Motor neuron (in vitro differentiated cells): ENCODE data around the gene RTF1. TPM values are rescaled to one million over a fixed set of nuclear protein-coding genes. Genes with fewer than 3 reads are reported as not detected.

Experiments
- ATAC-seq, 8 experiments: fragments of 200-7000 bp; cut with Tn5 transposase; replicated peaks in 6 of 8; 2 replicates each; pipeline ENCODE4 v1.8.0; 2021; ENCODE audit warnings: mild to moderate bottlenecking in 8 of 8, moderate library complexity in 8 of 8
- H3K27ac ChIP-seq, 2 donors: fragments of 250-450 bp; sonication (Bioruptor Pico); 2 replicates each; pipeline ENCODE4 v1.9.0; 2021; ENCODE audit warnings: antibody characterized with exemption in 2 of 2, mild to moderate bottlenecking in 2 of 2, moderate library complexity in 1 of 2
- H3K4me1 ChIP-seq, 2 donors: fragments of 250-450 bp; sonication (Bioruptor Pico); replicated peaks in 1 of 2; 2 replicates each; pipeline ENCODE4 v1.6.1; 2021; ENCODE audit warnings: antibody characterized with exemption in 2 of 2, mild to moderate bottlenecking in 2 of 2, moderate library complexity in 1 of 2
- H3K4me3 ChIP-seq, 5 donors: fragments of 250-450 bp; sonication (Bioruptor Pico); 2 replicates each; pipeline ENCODE4 v1.9.0; 2021; ENCODE audit warnings: antibody characterized with exemption in 5 of 5, mild to moderate bottlenecking in 5 of 5, moderate library complexity in 4 of 5
- WGBS, 10 experiments: fragments of 450-650 bp; shearing (Covaris generic); methylation state at CpG; one replicate each; pipeline ENCODE4 v1.0.0; 2022; 5-methylcytosine and 5-hydroxymethylcytosine counted together
- in situ Hi-C, 9 experiments: fragments of 400-800 bp; cut with MboI; loops; one replicate each; pipeline ENCODE4 v1.15.0; 2021; ENCODE audit warnings: low sequenced_read_pairs in 9 of 9, low pct_unique_long_range_greater_than_20kb in 2 of 9; ENCODE audit not compliant: unreplicated experiment in 9 of 9
- total RNA-seq, 8 experiments: library from RNA; unstranded; fragments of 300-600 nt; gene quantifications; 2 replicates each; pipeline versions ENCODE4 v1.2.3 to v1.2.4, GENCODE V29; 2022

The RTF1 gene
- total RNA-seq, 8 experiments from 2014 or later = 24.0 to 44.8 (median 35.9) TPM

DNA sequence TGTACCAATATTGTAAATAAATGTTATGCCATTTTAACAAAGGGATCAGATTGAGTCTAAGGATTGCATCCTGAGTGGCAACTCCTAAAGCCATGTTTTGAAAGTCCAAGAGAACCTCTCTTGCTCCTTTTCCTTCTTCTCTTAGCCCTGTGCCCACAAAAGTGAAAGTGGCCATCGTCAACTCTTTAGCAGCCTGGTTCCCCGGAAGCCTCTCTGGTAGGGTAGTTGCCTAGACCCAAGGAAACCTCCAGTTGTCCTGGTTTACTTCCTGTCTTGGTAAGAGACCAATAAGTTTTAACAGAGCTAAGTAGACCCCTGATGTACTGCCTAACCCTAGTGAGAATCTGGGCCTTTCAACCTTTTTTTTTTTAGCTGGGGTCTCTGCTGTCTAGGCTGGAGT lies 66.6 kb downstream of the RTF1 start:
- Histone ChIP-seq H3K4me1 (no peaks in the 10 kb centered on the region), H3K27ac (no peak overlapping the region), H3K4me3 (no peak overlapping the region)
- WGBS, 10 experiments = 60 to 100% (median 95%) methylated on average over 1 to 2 of the region's 2 CpGs; no CpG with 5 or more reads in 4 of the 10 experiments
- no peak for ATAC-seq
- in situ Hi-C loops = no loop called here

DNA sequence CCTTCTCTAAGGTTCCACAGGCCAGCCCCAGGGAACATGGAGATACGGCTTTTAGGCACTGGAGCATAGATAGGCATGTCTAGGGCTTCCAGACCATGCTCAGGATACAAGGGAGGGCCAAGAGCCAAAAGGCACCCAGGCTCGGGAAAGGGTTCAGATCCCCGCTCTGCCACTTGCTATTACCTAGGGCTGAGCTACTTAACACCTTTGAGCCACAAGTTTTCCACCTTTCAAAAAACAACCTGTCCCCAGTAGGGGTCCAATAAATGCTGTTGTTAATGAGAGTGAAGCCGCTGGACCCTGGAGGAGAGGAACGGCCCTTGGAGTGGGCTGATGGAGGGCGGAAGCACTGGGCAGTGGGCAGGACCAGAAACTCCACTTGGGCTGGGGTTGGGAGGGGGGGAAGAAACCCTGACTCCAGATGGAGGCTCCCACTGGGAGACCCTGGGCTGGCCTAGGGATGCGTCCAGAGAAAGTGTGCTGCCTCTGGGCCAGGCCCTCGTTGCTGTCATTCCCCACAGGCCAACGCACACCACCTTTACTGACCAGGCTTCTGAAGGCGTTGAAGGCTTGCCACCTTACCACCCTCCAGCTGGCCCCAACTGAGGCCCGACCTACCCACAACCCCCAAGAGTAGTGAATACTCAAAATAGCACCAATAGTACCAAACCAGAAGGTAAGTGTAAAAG lies 68.2 kb downstream of the RTF1 start:
- in situ Hi-C loops = no loop called here
- no peaks in the 10 kb centered on the region for H3K4me1 ChIP-seq
- no peak for ATAC-seq
- no peak overlapping the region for H3K4me3 ChIP-seq
- WGBS, 10 experiments = 20 to 100% (median 90%) methylated on average over 1 to 4 of the region's 11 CpGs; no CpG with 5 or more reads in 2 of the 10 experiments
- H3K27ac ChIP-seq = no peak overlapping the region

DNA sequence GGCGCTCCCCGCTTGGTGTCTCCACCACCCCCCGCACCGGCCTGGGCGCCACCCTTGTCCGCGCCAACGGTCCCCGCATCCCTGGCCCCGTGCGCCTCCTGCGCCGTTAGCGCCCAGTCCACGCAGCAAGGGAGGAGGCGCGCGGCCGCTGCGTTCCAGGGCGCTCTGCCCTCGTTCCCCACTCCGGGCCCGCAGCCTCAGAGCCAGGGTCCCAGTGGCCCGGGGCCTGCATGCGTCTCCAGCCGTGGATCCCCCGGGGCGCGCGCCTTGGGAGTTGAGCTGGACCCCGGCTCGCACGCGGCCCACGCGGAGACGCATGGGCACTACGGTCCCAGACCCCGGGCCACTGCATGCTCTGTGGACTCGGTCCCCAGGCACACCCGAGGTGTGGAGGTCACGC lies 69.4 kb downstream of the RTF1 start:
- Histone ChIP-seq H3K27ac (no peak overlapping the region), H3K4me3 (no peak overlapping the region), H3K4me1 (no peaks in the 10 kb centered on the region)
- 80 to 94% (median 90%) methylated on average over 2 to 9 of the region's 43 CpGs; no CpG with 5 or more reads in 7 of the 10 experiments for WGBS, 10 experiments
- in situ Hi-C loops = no loop called here
- peak in 1 of 8 experiments; percentile 4 for ATAC-seq

DNA sequence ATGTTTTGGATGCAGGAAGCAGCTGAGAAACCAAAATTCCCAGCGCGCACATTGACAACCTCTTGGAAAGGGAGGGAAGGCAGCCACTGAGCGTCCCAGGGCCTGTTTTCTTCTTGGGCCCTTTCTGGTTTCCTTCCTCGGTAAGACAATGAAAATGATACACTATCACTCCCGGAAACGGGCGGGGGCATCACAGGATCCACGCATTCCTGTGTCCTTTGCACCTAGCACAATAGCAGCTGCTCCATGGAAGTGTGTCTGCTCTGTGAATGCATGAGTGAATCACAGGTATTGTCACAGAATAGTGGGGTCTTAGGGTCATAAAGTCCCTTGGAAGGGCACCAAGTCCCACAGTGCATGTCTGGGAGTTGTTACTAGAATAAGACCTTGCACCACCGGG lies 70.5 kb downstream of the RTF1 start:
- Histone ChIP-seq H3K4me1 (peaks cover 0 to 1% of the 10 kb centered on the region in 2 donors), H3K27ac (no peak overlapping the region), H3K4me3 (no peak overlapping the region)
- WGBS, 10 experiments = 68 to 100% (median 82%) methylated on average over 1 to 5 of the region's 9 CpGs; no CpG with 5 or more reads in 4 of the 10 experiments
- no peak for ATAC-seq
- in situ Hi-C loops = no loop called here

DNA sequence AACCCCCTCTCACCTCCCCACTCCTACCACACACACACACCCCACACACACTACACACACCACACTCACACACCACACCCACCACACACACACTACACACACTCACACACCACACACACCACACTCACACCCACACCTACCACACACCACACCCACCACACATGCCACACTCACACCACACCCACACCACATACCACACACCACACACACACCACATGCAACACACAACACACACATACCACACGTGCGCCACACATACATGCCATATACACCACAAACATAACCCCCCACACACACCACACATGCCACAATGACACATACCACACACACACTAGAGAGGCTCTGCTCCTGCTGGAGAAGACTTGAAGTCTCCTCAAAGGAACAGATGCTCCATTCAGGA lies 70.9 kb downstream of the RTF1 start:
- WGBS, 10 experiments = 75 to 100% (median 96%) methylated on average over 1 to 2 of the region's 2 CpGs; no CpG with 5 or more reads in 6 of the 10 experiments
- H3K27ac ChIP-seq = no peak overlapping the region
- in situ Hi-C loops = no loop called here
- no peak overlapping the region for H3K4me3 ChIP-seq
- no peak for ATAC-seq
- peaks cover 4% of the 10 kb centered on the region in 2 donors for H3K4me1 ChIP-seq

DNA sequence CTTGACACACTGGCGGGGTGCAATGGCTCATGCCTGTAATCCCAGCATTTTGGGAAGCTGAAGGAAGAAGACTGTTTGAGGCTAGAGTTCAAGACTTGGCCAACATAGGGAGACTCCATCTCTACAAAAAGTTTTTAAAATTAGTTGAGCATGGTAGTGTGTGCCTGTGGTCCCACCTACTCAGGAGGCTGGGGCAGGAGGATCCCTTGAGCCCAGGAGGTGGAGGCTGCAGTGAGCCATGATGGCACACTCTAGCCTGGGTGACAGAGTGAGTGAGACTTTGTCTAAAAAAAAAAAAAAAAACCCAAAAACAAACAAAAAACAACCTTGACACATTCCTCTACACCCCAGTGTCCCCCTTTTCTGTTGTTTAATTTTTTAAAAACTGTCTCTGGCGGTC lies 72.7 kb downstream of the RTF1 start:
- H3K4me1 ChIP-seq = peaks cover 4 to 5% of the 10 kb centered on the region in 2 donors
- WGBS, 10 experiments = 71 to 100% (median 97%) methylated on average over 1 to 2 of the region's 2 CpGs; no CpG with 5 or more reads in 4 of the 10 experiments

DNA sequence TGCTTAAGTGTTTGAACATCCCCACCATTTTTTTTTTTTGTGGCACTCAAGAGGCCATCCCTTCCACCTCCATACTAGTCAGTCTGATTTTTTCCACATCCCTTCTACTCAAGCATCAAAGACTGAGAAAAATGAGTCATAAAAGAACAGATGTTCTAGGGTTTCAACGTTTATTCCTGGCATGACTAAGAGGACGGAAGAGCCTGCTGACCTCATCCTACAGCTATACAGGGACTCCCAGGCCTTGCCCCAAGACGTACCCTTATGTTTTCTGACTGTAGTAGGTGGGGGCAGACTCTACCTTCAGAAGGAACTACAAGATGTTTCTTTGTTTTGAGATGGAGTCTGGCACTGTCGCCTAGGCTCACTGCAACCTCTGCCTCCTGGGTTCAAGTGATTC lies 73.5 kb downstream of the RTF1 start:
- no peak overlapping the region for H3K27ac ChIP-seq
- H3K4me1 ChIP-seq = peaks cover 5 to 7% of the 10 kb centered on the region in 2 donors
- peak in 6 of 8 experiments; percentile 10 to 48 (median 36) for ATAC-seq
- in situ Hi-C loops = no loop called here
- 0 to 100% (median 43%) methylated on average over 1 to 4 of the region's 4 CpGs; no CpG with 5 or more reads in 1 of the 10 experiments for WGBS, 10 experiments
- H3K4me3 ChIP-seq = no peak overlapping the region

More for the DNA sequence above, 72.7 kb downstream of the RTF1 start:
- no peak for ATAC-seq
- no peak overlapping the region for H3K4me3 ChIP-seq
- in situ Hi-C loops = no loop called here
- no peak overlapping the region for H3K27ac ChIP-seq

DNA sequence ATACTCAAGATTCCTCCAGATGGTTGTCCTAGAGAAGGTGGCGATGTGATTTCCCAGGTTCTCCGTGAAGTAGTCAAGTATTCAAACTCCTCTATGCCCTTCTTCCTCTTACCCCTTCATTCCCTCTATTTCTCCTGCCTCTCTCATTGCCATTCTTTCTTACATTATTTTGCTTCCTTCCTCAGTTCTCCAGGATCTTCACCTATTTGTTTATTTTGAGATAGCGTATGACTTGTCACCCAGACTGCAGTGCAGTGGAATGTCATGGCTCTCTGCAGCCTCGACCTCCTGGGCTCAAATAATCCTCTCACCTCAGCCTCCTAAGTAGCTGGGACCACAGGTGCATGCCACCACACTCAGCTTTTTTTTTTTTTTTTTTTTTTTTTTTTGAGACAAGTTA lies 75.0 kb downstream of the RTF1 start:
- ATAC-seq = no peak
- 73 to 100% (median 84%) methylated on average over 1 to 4 of the region's 4 CpGs; no CpG with 5 or more reads in 2 of the 10 experiments for whole genome bisulfite sequencing, 10 experiments
- Histone ChIP-seq H3K4me3 (no peak overlapping the region), H3K27ac (no peak overlapping the region), H3K4me1 (peaks cover 5 to 13% of the 10 kb centered on the region in 2 donors)
- in situ Hi-C loops = no loop called here

DNA sequence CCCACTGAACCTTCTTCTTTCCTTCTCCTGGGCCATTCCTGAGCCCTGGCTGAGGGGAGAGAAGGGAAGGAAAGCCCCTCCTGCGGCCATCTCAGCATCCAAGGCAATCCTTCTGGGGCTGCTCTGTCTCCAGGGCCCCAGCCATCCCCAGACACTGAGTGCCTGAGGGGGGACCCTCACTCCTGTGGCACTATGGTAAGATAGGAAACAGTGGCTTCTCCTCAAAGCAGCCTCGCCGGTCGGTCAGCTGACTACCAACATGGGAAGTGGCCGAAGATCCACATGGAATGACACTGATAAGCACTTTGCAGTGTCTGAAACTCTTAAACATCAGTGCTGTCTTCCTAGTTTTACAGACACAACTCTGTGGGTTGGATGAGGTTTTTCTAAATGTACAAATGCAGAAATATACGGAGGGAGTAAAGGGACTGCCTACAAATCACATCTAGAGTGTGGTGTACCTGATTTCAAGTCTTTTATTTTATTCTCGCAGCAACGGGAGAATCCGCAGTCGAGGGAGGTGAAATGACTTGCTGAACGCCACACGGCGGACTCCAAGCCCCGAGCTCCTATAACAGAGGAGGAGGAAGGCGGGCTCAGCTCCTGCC lies 75.8 kb downstream of the RTF1 start:
- in situ Hi-C loops = no loop called here
- WGBS, 10 experiments = 0 to 6% (median 4%) methylated on average over 1 to 15 of the region's 15 CpGs; no CpG with 5 or more reads in 3 of the 10 experiments
- no peak overlapping the region for H3K27ac ChIP-seq

DNA sequence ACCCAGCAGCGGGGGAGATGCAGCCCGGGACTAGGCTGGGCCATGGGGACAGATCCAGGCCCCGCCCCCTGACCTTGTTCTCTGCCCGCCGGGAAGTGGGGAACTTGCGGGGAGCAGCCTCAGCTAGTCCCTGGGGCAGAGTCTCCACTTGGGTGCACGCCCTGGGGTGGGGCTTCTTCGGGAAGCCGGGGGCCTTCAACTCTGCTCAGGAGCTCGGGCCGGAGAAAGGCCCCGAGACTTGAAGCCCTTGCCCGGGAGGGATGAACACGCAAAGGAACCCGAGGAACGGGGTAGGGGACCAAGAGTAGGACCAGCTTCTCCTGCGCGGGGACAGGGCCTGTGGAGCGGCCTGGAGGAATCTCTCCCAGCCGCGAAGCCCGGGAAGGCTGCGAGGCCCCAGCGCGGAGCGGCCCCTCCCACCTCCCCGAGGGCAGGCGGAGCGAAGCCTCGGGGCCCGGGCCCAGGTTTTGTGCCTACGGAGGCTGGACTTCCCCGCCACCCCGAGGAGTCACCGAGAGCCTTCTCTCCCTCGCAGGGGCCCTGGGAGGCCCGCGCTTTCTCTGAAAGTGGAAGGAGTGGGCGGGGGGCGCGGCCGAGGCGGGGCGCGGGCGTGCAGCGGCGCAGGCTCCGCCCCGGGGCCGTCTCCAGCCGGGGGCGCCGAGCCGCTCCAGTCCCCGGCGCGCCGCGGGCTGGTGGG lies 76.5 kb downstream of the RTF1 start, which contains the start of gene ITPKA:
Gene ITPKA, plus strand, starts transcription at position 670 of the 697 bp plus-strand sequence. CDS start 54 bp downstream, outside the sequence.
- peak within 1 kb of the TSS; percentile 40 to 49 (median 48) for H3K4me3 ChIP-seq
- WGBS, 10 experiments = 0% methylated on average over 1 to 5 of the region's 60 CpGs; no CpG with 5 or more reads in 6 of the 10 experiments
- peak; percentile 59 to 84 (median 78) for ATAC-seq
- peaks cover 5 to 13% of the 10 kb centered on the region in 2 donors for H3K4me1 ChIP-seq
- H3K27ac ChIP-seq = no peak within 1 kb of the TSS
- in situ Hi-C loops = no loop called here

More for the DNA sequence above, 75.8 kb downstream of the RTF1 start:
- Histone ChIP-seq H3K4me1 (peaks cover 5 to 13% of the 10 kb centered on the region in 2 donors), H3K4me3 (peak overlapping the region; percentile 40 to 49 (median 48))
- ATAC-seq = peak in 1 of 8 experiments; percentile 1

DNA sequence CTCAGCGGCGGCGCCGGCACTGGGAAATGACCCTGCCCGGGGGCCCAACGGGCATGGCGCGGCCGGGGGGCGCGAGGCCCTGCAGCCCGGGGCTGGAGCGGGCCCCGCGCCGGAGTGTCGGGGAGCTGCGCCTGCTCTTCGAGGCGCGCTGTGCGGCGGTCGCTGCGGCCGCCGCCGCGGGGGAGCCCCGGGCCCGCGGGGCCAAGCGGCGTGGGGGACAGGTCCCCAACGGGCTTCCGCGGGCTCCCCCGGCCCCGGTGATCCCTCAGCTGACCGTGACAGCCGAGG lies 77.0 kb downstream of the RTF1 start:
- ATAC-seq = peak in 2 of 8 experiments; percentile 3 to 5

DNA sequence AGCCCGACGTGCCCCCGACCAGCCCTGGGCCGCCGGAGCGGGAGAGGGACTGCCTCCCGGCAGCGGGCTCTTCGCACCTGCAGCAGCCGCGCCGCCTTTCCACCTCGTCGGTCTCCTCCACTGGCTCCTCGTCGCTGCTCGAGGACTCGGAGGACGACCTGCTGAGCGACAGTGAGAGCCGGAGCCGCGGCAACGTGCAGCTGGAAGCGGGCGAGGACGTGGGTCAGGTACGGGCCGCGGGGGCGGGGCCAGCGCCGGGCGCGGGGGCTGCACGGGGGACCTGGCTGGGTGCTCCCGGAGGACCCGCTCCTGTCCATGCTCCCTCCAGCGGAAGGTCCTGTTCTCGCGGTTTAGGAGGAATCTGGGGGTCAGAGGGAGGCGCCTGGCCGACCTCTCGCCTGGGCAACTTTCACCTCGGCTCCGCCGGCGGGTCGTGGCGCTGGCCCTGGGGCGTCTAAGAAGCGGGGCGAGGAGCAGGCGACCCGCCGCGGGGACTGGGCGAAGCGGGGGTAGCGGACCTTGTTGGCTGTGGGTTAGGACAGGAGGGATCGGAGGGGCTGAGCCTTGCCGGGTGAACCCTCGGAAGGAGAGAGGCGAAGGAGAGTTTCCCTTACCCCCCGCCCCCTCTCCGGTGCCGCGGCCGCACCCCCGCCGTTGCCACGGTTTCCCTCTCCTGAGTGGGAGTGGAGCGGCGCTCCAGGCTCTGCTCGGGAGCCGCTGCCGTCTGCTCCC lies 77.5 kb downstream of the RTF1 start:
- ATAC-seq = peak; percentile 3 to 29 (median 13)
- H3K4me3 ChIP-seq = peak overlapping the region; percentile 40 to 49 (median 48)
- peaks cover 5 to 13% of the 10 kb centered on the region in 2 donors for H3K4me1 ChIP-seq
- in situ Hi-C loops = no loop called here
- WGBS, 10 experiments = 0 to 8% methylated on average over 1 to 5 of the region's 77 CpGs; no CpG with 5 or more reads in 8 of the 10 experiments
- H3K27ac ChIP-seq = no peak overlapping the region

More for the DNA sequence above, 77.0 kb downstream of the RTF1 start:
- no peak overlapping the region for H3K27ac ChIP-seq
- in situ Hi-C loops = no loop called here
- WGBS, 10 experiments = no CpG with 5 or more reads among the region's 41 CpGs
- peaks cover 5 to 13% of the 10 kb centered on the region in 2 donors for H3K4me1 ChIP-seq
- peak overlapping the region; percentile 40 to 49 (median 48) for H3K4me3 ChIP-seq
